RWPE2 (cell line): Measurements from ENCODE around the gene PLIN5.

ENCODE experiments used
- ATAC-seq: fragments of 200-7000 bp; cut with Tn5 transposase; 3 replicates; pipeline ENCODE4 v1.9.1; 2021; ENCODE audit warnings: low read depth
- DNase-seq: peaks from one replicate; pipeline ENCODE4 v3.0.0-alpha.2; 2020; ENCODE audit warnings: low spot score
- H3K27ac ChIP-seq: fragments of 450-650 bp; 2 replicates; pipeline ENCODE4 v1.5.1; 2017; ENCODE audit warnings: mild to moderate bottlenecking; ENCODE audit not compliant: poor library complexity, severe bottlenecking
- H3K27me3 ChIP-seq: fragments of 250-450 bp; sonication (Bioruptor Pico); 2 replicates; pipeline ENCODE4 v1.5.1; 2021; ENCODE audit warnings: mild to moderate bottlenecking, moderate library complexity; ENCODE audit not compliant: insufficient read depth, poor library complexity, severe bottlenecking
- H3K36me3 ChIP-seq: fragments of 250-450 bp; sonication (Bioruptor Pico); 2 replicates; pipeline ENCODE4 v1.5.1; 2020; ENCODE audit warnings: low read depth, mild to moderate bottlenecking, moderate library complexity
- H3K4me1 ChIP-seq: fragments of 250-450 bp; sonication (Bioruptor Pico); 2 replicates; pipeline ENCODE4 v1.5.1; 2021; ENCODE audit warnings: mild to moderate bottlenecking, moderate library complexity; ENCODE audit not compliant: insufficient read depth, poor library complexity, severe bottlenecking
- H3K4me3 ChIP-seq: fragments of 250-450 bp; sonication (Bioruptor Pico); 2 replicates; pipeline ENCODE4 v1.5.1; 2021; ENCODE audit warnings: mild to moderate bottlenecking, moderate library complexity; ENCODE audit not compliant: severe bottlenecking
- H3K9me3 ChIP-seq: fragments of 250-450 bp; sonication (Bioruptor Pico); 2 replicates; pipeline ENCODE4 v1.5.1; 2021; ENCODE audit warnings: mild to moderate bottlenecking, moderate library complexity; ENCODE audit not compliant: severe bottlenecking
- CTCF ChIP-seq: fragments of 450-650 bp; IDR thresholded peaks from one replicate; pipeline ENCODE4 v1.5.1; 2017; ENCODE audit warnings: mild to moderate bottlenecking, moderate library complexity; ENCODE audit not compliant: poor library complexity, severe bottlenecking

The PLIN5 gene

GRCh38 chr19:4523306-4524110 lies 11.5 kb downstream of the PLIN5 start:
- H3K9me3 ChIP-seq = no peaks in the 10 kb centered on the region
- H3K27me3 ChIP-seq = no peaks in the 10 kb centered on the region
- no peak overlapping the region for H3K27ac ChIP-seq
- H3K4me3 ChIP-seq = no peak overlapping the region
- peak; percentile 55 for TF ChIP-seq CTCF
- ATAC-seq (no peak), DNase-seq (no peak)
- peaks cover 10% of the 10 kb centered on the region for H3K4me1 ChIP-seq
- no peaks in the 10 kb centered on the region for H3K36me3 ChIP-seq

GRCh38 chr19:4522291-4523002 lies 12.6 kb downstream of the PLIN5 start:
- Histone ChIP-seq H3K27me3 (no peaks in the 10 kb centered on the region), H3K4me1 (peaks cover 10% of the 10 kb centered on the region), H3K27ac (no peak overlapping the region), H3K4me3 (no peak overlapping the region), H3K36me3 (no peaks in the 10 kb centered on the region), H3K9me3 (no peaks in the 10 kb centered on the region)
- ATAC-seq = no peak
- no peak for DNase-seq
- TF ChIP-seq CTCF = no peak

GRCh38 chr19:4521888-4522242 lies 13.2 kb downstream of the PLIN5 start:
- Histone ChIP-seq H3K4me3 (no peak overlapping the region), H3K9me3 (no peaks in the 10 kb centered on the region), H3K27me3 (no peaks in the 10 kb centered on the region), H3K27ac (no peak overlapping the region), H3K4me1 (peaks cover 10% of the 10 kb centered on the region), H3K36me3 (no peaks in the 10 kb centered on the region)
- DNase-seq = no peak
- ATAC-seq = no peak
- TF ChIP-seq CTCF = no peak

GRCh38 chr19:4521170-4521887 lies 13.7 kb downstream of the PLIN5 start:
- TF ChIP-seq CTCF = no peak
- Histone ChIP-seq H3K4me3 (no peak overlapping the region), H3K27ac (no peak overlapping the region), H3K36me3 (no peaks in the 10 kb centered on the region), H3K27me3 (no peaks in the 10 kb centered on the region), H3K4me1 (peaks cover 10% of the 10 kb centered on the region), H3K9me3 (no peaks in the 10 kb centered on the region)
- no peak for DNase-seq
- no peak for ATAC-seq
